ENCODE measurements around the gene GSTO2. TPM values are rescaled to one million over a fixed set of nuclear protein-coding genes. Genes with fewer than 3 reads are reported as not detected.

The GSTO2 gene
- total and polyA plus RNA-seq, 4 donors, result 3.5 to 5.6 (median 4.4) TPM

DNA sequence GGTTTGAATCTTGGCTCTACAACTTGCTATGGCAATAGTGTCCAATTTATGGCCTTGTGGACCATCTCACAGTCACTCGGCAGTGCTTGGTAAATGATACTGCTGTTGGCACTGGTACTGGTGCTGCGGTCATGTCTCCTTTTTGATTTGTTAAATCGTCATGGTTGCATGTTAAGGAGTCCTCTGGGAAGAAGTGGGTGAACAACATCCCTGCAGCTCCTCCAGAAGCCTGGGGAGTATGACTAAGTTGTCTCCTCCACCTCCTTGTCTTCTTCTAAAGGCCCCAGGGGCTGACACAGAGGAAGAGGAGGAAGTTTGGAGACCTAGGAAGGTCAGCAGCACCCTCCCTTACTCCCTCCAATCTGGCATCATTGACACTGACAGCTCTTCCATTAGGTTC lies 60.8 kb downstream of the GSTO2 start:
- Histone ChIP-seq H3K4me3 (ENCODE audit: low read depth, low read length) (no peak overlapping the region), H3K9me3 (ENCODE audit: control insufficient read depth, insufficient read depth, low read length) (no peaks in the 10 kb centered on the region), H3K4me1 (ENCODE audit: control insufficient read depth, insufficient read depth, low read length) (peaks cover 70% of the 10 kb centered on the region), H3K27me3 (ENCODE audit: control insufficient read depth, insufficient read depth, low read length) (no peaks in the 10 kb centered on the region), H3K36me3 (ENCODE audit: control insufficient read depth, insufficient read depth, low read length) (peaks cover 4% of the 10 kb centered on the region), H3K27ac (ENCODE audit: low read depth, low read length) (peak overlapping the region; percentile 95)
- no peak for DNase-seq (ENCODE audit: low read depth in 4 of 6, low spot score in 6 of 6)
- 67% methylated on average over 1 of the region's 3 CpGs for WGBS (ENCODE audit: insufficient coverage)

DNA sequence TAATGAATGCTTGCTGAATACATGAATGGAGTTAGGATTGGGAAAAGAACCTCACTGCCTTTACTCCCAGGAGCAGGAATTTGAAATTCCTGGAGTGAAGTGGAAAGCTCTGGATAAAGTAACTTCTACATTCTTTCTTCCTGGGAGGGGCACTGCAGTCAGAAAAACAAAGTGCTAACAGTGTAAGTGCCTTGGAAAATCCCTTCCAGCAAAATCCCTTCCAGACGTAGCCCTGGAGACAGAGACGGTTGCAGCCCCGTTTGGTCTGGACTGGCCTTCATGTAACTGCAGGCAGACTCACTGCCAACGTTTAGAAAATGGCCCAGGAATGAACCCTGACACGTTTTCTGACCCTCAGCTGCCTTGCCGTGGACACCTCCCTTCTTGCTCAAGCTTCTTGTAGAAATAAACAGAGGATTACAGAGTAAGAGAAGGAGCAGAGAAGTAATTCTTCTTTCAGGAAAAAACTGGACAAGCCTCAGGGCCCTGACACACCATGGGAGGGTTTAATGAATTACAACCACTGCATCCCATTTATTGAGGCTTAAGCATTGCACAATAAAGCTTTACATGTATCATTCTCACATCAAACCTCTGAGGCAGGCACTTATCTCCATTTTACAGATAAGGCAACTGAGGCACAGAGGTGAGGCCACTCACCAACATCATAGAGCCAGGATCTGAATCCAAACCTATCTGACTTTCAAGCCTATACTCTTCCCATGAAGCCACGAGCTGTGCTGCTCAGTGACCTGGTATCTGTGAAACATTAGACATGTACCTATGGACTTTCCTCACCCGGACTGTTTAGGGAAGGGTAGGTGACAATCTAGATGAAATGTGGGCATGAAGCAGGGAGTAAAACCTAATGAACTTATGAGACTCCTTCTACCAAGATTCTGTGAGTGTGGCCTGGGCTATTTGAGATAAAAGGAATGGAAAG lies 61.5 kb downstream of the GSTO2 start:
- Histone ChIP-seq H3K4me3 (ENCODE audit: low read depth, low read length) (no peak overlapping the region), H3K4me1 (ENCODE audit: control insufficient read depth, insufficient read depth, low read length) (peaks cover 67% of the 10 kb centered on the region), H3K36me3 (ENCODE audit: control insufficient read depth, insufficient read depth, low read length) (peaks cover 4% of the 10 kb centered on the region), H3K9me3 (ENCODE audit: control insufficient read depth, insufficient read depth, low read length) (no peaks in the 10 kb centered on the region), H3K27ac (ENCODE audit: low read depth, low read length) (peak overlapping the region; percentile 95), H3K27me3 (ENCODE audit: control insufficient read depth, insufficient read depth, low read length) (no peaks in the 10 kb centered on the region)
- DNase-seq (ENCODE audit: low read depth in 4 of 6, low spot score in 6 of 6), result peak in 1 of 6 donors; percentile 76
- WGBS (ENCODE audit: insufficient coverage), result 44% methylated on average over 5 of the region's 8 CpGs

DNA sequence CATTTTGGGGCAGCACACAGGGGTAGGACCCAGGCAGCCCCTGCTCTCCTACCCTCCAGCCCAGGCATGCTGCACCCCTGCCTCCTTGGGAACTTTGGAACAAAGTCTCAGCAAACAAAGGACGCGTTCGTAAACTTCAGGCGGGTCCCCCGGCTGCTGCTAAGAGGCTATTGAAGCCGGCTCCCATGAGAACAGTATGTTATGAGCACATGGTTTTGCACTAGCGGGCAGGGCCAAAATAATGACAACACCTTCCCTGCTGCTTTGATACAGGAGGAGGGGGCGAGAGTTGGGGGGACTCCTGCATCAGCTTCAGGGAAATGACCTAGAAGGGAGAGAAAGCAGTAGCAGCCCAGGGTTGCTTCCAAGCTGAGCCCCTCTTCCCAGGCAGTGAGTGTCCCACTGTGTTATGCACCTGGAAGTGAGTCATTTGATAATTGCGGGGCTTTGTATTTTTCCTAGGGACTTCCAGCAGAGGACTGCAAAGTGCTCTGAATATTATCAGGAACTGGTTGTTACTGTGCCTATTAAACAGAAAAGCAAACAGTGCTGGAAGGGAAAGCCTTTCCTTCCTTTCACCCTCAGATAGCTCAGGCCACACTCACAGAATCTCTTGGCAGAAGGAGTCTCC lies 62.3 kb downstream of the GSTO2 start:
- Histone ChIP-seq H3K4me3 (ENCODE audit: low read depth, low read length) (no peak overlapping the region), H3K27me3 (ENCODE audit: control insufficient read depth, insufficient read depth, low read length) (no peaks in the 10 kb centered on the region), H3K4me1 (ENCODE audit: control insufficient read depth, insufficient read depth, low read length) (peaks cover 59% of the 10 kb centered on the region), H3K36me3 (ENCODE audit: control insufficient read depth, insufficient read depth, low read length) (no peaks in the 10 kb centered on the region), H3K9me3 (ENCODE audit: control insufficient read depth, insufficient read depth, low read length) (no peaks in the 10 kb centered on the region), H3K27ac (ENCODE audit: low read depth, low read length) (peak overlapping the region; percentile 95)
- DNase-seq (ENCODE audit: low read depth in 4 of 6, low spot score in 6 of 6), result peak in 2 of 6 donors; percentile 52 to 84
- WGBS (ENCODE audit: insufficient coverage), result 25% methylated on average over 9 of the region's 9 CpGs

DNA sequence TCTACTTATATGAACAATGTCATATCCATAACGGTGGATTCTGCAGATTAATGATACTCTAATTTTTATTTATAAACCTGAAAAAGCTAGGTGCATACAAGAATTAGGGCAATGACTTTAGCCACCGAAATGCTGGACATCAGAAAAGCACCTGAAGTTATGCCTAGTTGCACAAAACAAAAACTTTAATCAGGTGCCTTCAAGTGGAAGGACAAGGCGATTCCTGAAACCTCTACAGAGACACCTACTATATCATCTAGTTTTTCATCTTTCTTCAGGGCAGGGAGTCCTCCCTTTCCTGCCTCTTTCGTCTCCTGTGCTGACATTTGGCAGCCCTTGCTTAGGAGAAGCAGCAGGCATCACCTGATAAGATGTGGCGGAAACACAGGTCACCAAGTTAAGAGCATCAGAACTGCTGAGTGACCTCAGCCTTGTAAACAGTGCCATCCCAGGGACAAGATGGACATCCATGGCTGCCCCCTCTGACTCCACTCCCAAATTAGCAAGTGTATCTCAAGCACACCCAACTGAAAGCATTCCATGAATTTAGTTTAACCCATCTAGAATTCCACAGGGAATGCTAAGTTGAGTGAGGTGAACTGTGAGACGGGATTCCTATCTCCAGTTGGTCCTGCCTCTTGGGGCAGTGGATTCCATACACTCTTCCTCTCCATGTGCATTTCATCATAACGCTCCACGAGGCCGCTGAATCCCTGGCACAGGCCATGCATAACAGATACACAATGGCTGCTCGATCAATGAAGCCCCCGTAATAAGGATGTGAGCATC lies 63.5 kb downstream of the GSTO2 start:
- H3K9me3 ChIP-seq (ENCODE audit: control insufficient read depth, insufficient read depth, low read length), result no peaks in the 10 kb centered on the region
- H3K36me3 ChIP-seq (ENCODE audit: control insufficient read depth, insufficient read depth, low read length), result no peaks in the 10 kb centered on the region
- no peak overlapping the region for H3K4me3 ChIP-seq (ENCODE audit: low read depth, low read length)
- no peaks in the 10 kb centered on the region for H3K27me3 ChIP-seq (ENCODE audit: control insufficient read depth, insufficient read depth, low read length)
- DNase-seq (ENCODE audit: low read depth in 4 of 6, low spot score in 6 of 6), result no peak
- 92% methylated on average over 3 of the region's 11 CpGs for WGBS (ENCODE audit: insufficient coverage)
- peak overlapping the region; percentile 95 for H3K27ac ChIP-seq (ENCODE audit: low read depth, low read length)
- H3K4me1 ChIP-seq (ENCODE audit: control insufficient read depth, insufficient read depth, low read length), result peaks cover 49% of the 10 kb centered on the region

DNA sequence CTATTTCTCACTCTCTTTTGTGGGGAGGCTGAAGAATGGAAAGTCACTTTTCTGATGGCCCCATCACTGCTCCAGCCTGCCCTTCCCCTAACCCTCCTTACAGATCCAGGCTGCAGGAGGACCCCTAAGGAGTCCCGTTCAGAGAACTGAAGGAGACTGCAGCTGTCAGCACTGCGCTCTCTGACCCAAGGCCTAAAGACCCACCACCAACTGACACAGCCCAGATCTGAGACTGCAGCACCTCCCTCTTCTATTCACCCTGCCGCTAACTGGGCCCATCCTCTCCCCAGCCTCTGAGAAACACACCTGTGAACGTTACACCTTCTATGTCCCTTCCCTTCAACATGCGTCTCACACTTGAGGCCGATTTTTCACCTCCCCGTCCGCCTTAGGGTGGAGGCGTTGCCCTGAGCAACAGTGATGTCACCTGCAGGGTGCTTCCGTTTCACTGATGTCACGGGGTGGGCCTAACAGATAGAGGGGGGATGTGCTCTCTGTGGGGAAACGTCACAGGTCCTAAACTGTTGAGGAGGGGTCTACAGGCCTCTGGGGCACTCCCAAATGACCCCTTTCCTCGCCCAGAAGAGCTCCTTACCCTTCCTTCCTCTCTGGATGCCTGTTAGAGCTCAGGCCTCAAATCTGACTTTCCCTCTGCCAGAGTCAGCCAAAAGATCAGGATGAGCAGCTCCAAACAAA lies 64.2 kb downstream of the GSTO2 start:
- Histone ChIP-seq H3K9me3 (ENCODE audit: control insufficient read depth, insufficient read depth, low read length) (no peaks in the 10 kb centered on the region), H3K4me1 (ENCODE audit: control insufficient read depth, insufficient read depth, low read length) (peaks cover 45% of the 10 kb centered on the region), H3K4me3 (ENCODE audit: low read depth, low read length) (no peak overlapping the region), H3K36me3 (ENCODE audit: control insufficient read depth, insufficient read depth, low read length) (no peaks in the 10 kb centered on the region), H3K27me3 (ENCODE audit: control insufficient read depth, insufficient read depth, low read length) (no peaks in the 10 kb centered on the region), H3K27ac (ENCODE audit: low read depth, low read length) (peak overlapping the region; percentile 95)
- DNase-seq (ENCODE audit: low read depth in 4 of 6, low spot score in 6 of 6), result peak in 1 of 6 donors; percentile 69
- WGBS (ENCODE audit: insufficient coverage), result 67% methylated on average over 5 of the region's 13 CpGs

DNA sequence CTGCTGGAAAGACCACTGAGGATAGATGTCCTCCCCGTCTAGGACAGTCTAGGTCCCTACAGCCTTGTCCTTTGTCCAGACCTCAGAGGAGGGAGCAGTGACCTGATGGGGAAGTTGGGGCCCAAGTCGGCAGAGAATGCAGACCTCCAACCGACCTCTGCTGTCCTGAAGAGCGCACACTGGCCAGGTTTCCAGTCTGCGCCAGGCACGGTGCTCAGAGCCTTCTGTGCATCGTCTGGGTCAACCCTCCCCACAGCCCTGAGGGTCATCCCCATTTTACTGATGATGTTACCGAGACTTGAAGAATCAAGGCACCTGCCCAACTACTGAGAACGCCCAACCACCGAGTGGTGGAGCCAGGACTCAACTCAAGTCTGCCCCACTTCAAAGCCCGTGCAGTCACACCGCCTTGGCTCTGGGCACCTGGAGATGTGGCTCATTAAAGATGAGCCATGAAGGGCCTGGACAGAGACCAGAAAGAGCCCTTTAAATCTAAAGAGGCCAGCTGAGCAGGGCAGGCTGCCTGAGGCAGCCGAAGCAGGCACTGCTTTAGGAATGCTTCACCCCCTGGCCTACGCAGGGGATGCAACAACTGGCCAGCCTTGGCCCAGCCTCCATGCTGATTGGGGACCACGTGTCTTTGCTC lies 64.9 kb downstream of the GSTO2 start:
- no peaks in the 10 kb centered on the region for H3K36me3 ChIP-seq (ENCODE audit: control insufficient read depth, insufficient read depth, low read length)
- H3K4me1 ChIP-seq (ENCODE audit: control insufficient read depth, insufficient read depth, low read length), result peaks cover 43% of the 10 kb centered on the region

DNA sequence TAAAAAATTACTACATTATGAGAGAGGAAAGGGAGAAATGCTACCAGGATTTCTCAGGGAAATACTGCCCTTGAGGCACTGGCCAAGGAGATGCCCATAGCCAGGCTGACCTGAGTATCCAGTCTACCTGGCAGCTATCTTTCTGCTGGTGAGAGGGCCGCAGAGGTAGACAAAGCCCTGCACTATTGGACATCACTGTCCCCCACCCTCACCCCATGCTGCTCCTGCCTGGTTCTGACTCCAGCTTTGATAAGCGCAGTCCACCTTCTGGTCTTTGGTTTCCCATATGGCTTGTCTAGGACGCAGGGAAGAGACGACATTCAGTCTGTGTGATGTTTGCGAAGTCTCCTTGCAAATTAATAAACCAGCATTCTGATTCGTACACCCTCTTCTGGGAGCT lies 65.6 kb downstream of the GSTO2 start:
- Histone ChIP-seq H3K27me3 (ENCODE audit: control insufficient read depth, insufficient read depth, low read length) (peaks cover 5% of the 10 kb centered on the region), H3K27ac (ENCODE audit: low read depth, low read length) (no peak overlapping the region), H3K9me3 (ENCODE audit: control insufficient read depth, insufficient read depth, low read length) (no peaks in the 10 kb centered on the region), H3K4me3 (ENCODE audit: low read depth, low read length) (no peak overlapping the region), H3K36me3 (ENCODE audit: control insufficient read depth, insufficient read depth, low read length) (no peaks in the 10 kb centered on the region), H3K4me1 (ENCODE audit: control insufficient read depth, insufficient read depth, low read length) (peaks cover 41% of the 10 kb centered on the region)
- WGBS (ENCODE audit: insufficient coverage), result 82% methylated on average over 6 of the region's 6 CpGs
- DNase-seq (ENCODE audit: low read depth in 4 of 6, low spot score in 6 of 6), result no peak

More for the DNA sequence above, 64.9 kb downstream of the GSTO2 start:
- DNase-seq (ENCODE audit: low read depth in 4 of 6, low spot score in 6 of 6), result no peak
- Histone ChIP-seq H3K27ac (ENCODE audit: low read depth, low read length) (peak overlapping the region; percentile 50), H3K27me3 (ENCODE audit: control insufficient read depth, insufficient read depth, low read length) (no peaks in the 10 kb centered on the region), H3K9me3 (ENCODE audit: control insufficient read depth, insufficient read depth, low read length) (no peaks in the 10 kb centered on the region), H3K4me3 (ENCODE audit: low read depth, low read length) (no peak overlapping the region)
- WGBS (ENCODE audit: insufficient coverage), result 64% methylated on average over 15 of the region's 15 CpGs

DNA sequence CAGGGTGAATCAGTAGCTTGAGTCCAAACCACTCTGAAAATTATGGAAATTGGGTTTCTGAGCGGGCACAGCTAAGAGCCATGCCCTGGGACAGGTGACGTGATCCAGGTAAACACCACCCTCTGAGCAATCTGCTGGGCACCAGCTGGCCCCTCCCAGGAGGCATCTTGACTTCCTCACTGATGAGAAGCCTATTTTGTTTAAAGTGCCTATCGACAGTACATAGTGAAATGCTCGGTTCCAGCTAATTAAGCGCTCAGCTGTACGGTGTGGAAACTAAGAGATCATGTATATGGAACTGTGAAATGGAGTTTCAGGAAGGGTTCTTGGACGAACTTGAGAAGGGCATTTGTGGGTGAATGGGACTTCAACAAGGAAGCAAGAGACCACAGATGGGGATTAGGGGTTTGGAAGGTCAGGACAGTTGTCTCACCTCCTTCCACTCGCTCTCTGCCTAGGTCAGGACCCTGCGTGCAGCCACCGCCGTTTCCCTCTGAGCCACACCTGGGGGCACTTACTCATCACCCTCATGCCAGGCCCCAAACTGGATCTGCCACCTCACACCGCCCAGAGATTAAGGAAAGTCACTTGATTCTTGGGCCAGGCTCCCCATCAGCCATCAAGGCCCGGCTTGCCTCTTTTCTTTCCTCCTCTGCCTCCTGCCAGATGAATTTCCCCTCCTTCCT lies 66.1 kb downstream of the GSTO2 start:
- Histone ChIP-seq H3K27me3 (ENCODE audit: control insufficient read depth, insufficient read depth, low read length) (peaks cover 5% of the 10 kb centered on the region), H3K9me3 (ENCODE audit: control insufficient read depth, insufficient read depth, low read length) (no peaks in the 10 kb centered on the region), H3K4me1 (ENCODE audit: control insufficient read depth, insufficient read depth, low read length) (peaks cover 37% of the 10 kb centered on the region), H3K27ac (ENCODE audit: low read depth, low read length) (no peak overlapping the region), H3K4me3 (ENCODE audit: low read depth, low read length) (no peak overlapping the region), H3K36me3 (ENCODE audit: control insufficient read depth, insufficient read depth, low read length) (no peaks in the 10 kb centered on the region)
- peak in 1 of 6 donors; percentile 47 for DNase-seq (ENCODE audit: low read depth in 4 of 6, low spot score in 6 of 6)
- WGBS (ENCODE audit: insufficient coverage), result 84% methylated on average over 13 of the region's 13 CpGs
